Gastroesophageal sphincter (tissue), 4 donors: ENCODE measurements around the gene UBE2R2. TPM values are rescaled to one million over a fixed set of nuclear protein-coding genes. Genes with fewer than 3 reads are reported as not detected.
A peak's percentile ranks its signal among the peaks of the same experiment; 100 is the strongest.

Experiments
- ATAC-seq: fragments of 150-250 bp; one replicate; pipeline ENCODE4 v1.9.1; 2016; ENCODE audit warnings: mild to moderate bottlenecking, moderate library complexity
- H3K27ac ChIP-seq, 4 donors: fragments of 200-600 bp; sonication (generic) in 3 of 4; 1 replicate in 3 of 4; 2 replicates in 1 of 4; pipeline ENCODE4 v1.5.1; 2016 to 2019
- H3K27me3 ChIP-seq: fragments of 200-600 bp; sonication (generic); one replicate; pipeline ENCODE4 v1.5.1; 2019
- H3K36me3 ChIP-seq, 2 donors: fragments of 200-600 bp; sonication (generic); one replicate each; pipeline ENCODE4 v1.5.1; 2019; ENCODE audit warnings: control low read depth in 1 of 2
- H3K4me1 ChIP-seq, 3 donors: fragments of 200-600 bp; sonication (generic); 1 replicate in 2 of 3; 2 replicates in 1 of 3; pipeline ENCODE4 v1.5.1; 2016 to 2019; ENCODE audit warnings: control low read depth in 2 of 3
- H3K4me3 ChIP-seq, 2 donors: fragments of 200-600 bp; sonication (generic); one replicate each; pipeline ENCODE4 v1.5.1; 2019; ENCODE audit warnings: mild to moderate bottlenecking in 1 of 2, moderate library complexity in 1 of 2
- H3K9me3 ChIP-seq, 3 donors: fragments of 200-600 bp; sonication (generic); one replicate each; pipeline ENCODE4 v1.5.1; 2017 to 2019; ENCODE audit warnings: control low read depth in 2 of 3
- EP300 ChIP-seq: sonication (generic); formaldehyde crosslinking; IDR thresholded peaks from one replicate; pipeline ENCODE4 v1.6.1; 2017; ENCODE audit warnings: antibody characterized with exemption, mild to moderate bottlenecking
- POLR2A ChIP-seq, 2 donors: fragments of 450-650 bp; IDR thresholded peaks; one replicate each; pipeline ENCODE4 v1.6.1; 2017; ENCODE audit warnings: antibody characterized with exemption in 2 of 2, mild to moderate bottlenecking in 2 of 2, moderate library complexity in 1 of 2
- POLR2AphosphoS5 ChIP-seq: sonication (generic); formaldehyde crosslinking; IDR thresholded peaks from one replicate; pipeline ENCODE4 v1.6.1; 2017; ENCODE audit warnings: antibody characterized with exemption
- WGBS, 2 donors: methylation state at CpG; one replicate each; pipeline ENCODE4 v1.1.5; 2018; ENCODE audit warnings: low coverage in 1 of 2; 5-methylcytosine and 5-hydroxymethylcytosine counted together
- total RNA-seq, 4 donors: library from RNA; depleted of rRNA; stranded (reverse); fragments of >200 nt; gene quantifications; one replicate each; pipeline ENCODE4 v1.1.0, GENCODE V29; 2016
- TF ChIP-seq, protein P1 (sequence below), 4 experiments: fragments of 200-600 bp in 2 of 4; fragments of 450-650 bp in 2 of 4; sonication (generic) in 1 of 4; IDR thresholded peaks; one replicate each; pipeline ENCODE4 v1.5.1; 2017 to 2019; ENCODE audit warnings: antibody characterized with exemption in 4 of 4, mild to moderate bottlenecking in 2 of 4, moderate library complexity in 2 of 4

UBE2R2 gene
- total RNA-seq, 4 donors from 2014 or later = 26.5 to 43.9 (median 33.0) TPM

DNA sequence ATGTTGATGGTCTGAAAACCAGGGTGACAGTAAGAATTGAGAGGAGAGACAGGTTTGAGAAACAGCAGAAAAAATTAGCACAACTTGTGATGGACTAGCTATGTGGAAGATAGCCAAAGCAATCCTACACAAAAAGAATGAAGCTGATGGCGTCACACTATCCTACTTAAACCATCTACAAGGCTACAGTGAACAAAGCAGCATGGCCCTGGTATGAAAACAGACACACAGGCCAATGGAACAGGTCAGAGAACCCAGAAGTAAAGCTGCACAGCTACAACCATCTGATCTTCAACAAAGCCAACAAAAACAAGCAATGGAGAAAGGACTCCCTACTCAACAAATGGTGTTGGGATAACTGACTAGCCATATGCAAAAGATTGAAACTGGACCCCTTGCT is 7.5 kb upstream of the UBE2R2 start:
- ATAC-seq = no peak
- Histone ChIP-seq H3K27ac (no peak overlapping the region), H3K9me3 (no peaks in the 10 kb centered on the region), H3K4me1 (peaks cover 6 to 15% (median 7%) of the 10 kb centered on the region in 3 donors), H3K27me3 (no peaks in the 10 kb centered on the region), H3K4me3 (no peak overlapping the region), H3K36me3 (no peaks in the 10 kb centered on the region)
- WGBS, 2 donors = 100% methylated on average over 1 of the region's 1 CpG; no CpG with 5 or more reads in 1 of the 2 donors
- TF ChIP-seq POLR2AphosphoS5 (no peak), POLR2A (IDR thresholded peaks at IDR 0.05) (no peak), EP300 (no peak)
- TF ChIP-seq, protein P1, sequence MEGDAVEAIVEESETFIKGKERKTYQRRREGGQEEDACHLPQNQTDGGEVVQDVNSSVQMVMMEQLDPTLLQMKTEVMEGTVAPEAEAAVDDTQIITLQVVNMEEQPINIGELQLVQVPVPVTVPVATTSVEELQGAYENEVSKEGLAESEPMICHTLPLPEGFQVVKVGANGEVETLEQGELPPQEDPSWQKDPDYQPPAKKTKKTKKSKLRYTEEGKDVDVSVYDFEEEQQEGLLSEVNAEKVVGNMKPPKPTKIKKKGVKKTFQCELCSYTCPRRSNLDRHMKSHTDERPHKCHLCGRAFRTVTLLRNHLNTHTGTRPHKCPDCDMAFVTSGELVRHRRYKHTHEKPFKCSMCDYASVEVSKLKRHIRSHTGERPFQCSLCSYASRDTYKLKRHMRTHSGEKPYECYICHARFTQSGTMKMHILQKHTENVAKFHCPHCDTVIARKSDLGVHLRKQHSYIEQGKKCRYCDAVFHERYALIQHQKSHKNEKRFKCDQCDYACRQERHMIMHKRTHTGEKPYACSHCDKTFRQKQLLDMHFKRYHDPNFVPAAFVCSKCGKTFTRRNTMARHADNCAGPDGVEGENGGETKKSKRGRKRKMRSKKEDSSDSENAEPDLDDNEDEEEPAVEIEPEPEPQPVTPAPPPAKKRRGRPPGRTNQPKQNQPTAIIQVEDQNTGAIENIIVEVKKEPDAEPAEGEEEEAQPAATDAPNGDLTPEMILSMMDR (IDR thresholded peaks at IDR 0.05) = no peak

DNA sequence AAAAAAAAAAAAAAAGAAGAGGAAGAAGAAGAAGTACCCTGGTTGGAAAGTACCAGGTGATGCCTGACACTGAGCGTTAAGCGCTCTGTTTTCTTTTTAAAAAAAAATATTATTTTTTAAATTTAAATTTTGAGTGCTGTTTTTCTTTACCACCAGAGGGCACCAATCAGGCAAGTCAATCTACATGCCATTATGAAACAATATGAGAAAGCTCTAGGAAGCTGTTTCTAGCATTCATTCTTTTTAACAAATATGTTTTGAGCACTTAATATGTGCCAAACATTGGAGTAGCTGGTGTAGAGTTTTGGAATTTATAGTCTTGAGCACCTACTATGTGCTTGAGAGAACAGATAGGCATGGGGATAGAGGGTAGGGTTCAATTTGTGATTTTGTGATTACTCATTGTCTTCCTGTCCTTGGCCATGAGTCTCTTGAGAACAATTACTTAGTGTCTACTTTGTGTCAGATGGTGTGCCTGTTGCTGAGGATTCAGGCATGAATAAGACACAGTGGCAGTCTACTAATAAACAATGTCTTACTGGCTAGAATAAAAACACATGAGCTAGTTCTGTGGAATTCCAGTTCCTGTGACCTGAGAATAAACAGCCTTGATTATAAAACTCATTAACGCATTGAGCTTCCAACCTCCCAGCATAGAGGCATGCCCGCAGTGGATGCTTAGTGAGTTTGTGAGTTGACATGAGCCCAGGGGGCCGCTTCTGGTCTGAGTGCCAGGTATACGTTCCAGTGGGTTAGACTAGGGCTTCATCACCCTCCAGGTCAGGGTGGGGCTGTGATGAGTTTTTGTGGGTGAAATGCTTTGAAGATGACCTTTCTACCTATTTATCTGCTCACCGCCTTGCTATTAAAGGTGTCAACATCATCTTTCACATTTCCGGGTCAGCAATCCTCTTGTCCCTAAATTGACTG is 3.0 kb upstream of the UBE2R2 start:
- Histone ChIP-seq H3K4me1 (peaks cover 7 to 39% (median 17%) of the 10 kb centered on the region in 3 donors), H3K27ac (peak overlapping the region; percentile 66 to 99 (median 98))
- ATAC-seq = no peak

DNA sequence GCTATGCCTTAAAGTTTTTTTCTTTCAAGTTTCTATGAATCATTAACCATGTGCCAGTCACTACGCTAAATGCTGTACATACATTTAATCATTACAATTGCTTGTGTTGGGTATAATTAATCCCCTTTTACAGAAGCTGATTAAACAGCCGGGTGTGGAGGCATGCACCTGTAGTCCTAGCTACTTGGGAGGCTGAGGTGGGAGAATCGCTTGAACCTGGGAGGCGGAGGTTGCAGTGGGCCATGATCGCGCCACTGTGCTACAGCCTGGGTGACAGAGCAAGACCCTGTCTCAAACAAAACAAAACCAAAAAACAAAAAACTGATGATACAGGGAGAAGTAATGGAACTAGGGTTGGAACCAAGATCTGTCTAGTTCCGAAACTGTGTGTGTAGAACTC is 1.2 kb upstream of the UBE2R2 start:
- Histone ChIP-seq H3K4me1 (peaks cover 10 to 57% (median 31%) of the 10 kb centered on the region in 3 donors), H3K9me3 (no peaks in the 10 kb centered on the region)

More for the DNA sequence above, 3.0 kb upstream of the UBE2R2 start:
- no peak for TF ChIP-seq POLR2A (IDR thresholded peaks at IDR 0.05)
- peak; percentile 75 for TF ChIP-seq POLR2AphosphoS5
- no peak for TF ChIP-seq EP300
- TF ChIP-seq, protein P1 (IDR thresholded peaks at IDR 0.05) = peak; percentile 73 to 84 (median 74)
- Histone ChIP-seq H3K9me3 (no peaks in the 10 kb centered on the region), H3K4me3 (no peak overlapping the region), H3K36me3 (no peaks in the 10 kb centered on the region), H3K27me3 (no peaks in the 10 kb centered on the region)
- WGBS, 2 donors = 47 to 57% methylated on average over 8 of the region's 8 CpGs

DNA sequence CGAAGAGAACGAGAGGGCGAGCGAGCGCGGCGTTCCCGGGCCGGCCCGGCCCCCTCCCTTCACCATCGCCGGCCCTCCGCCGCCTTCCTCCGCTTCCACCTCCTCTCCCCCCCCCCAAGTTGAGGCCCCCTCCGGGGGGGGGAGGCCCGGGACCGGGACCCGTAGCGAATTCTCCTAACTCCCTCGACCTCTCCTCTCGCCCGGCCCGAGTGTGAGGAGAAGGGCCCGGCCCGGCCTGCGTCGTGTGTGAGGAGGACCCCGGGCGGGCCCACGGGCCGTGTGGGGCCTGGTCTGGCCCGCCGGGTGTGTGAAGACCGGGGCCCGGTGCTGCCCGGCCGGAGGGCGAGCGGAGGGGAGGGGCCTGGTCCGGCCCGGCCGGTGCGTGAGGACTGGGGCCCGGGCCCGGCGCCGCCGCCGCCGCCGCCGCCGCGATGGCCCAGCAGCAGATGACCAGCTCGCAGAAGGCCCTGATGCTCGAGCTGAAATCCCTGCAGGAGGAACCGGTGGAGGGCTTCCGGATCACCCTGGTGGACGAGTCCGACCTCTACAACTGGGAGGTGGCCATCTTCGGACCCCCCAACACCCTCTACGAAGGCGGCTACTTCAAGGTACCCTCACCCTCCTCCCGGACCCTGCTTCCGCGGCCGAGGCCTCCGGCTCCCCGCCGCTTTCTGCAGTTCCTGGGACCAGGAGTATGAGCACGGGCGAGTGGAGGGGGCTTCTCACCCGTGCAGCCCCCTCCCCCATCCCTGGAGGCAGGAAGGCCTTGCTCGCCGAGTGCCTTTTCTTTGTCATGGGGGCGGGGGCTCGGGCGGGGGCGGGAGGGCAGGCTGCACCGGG is 587 bp downstream of the UBE2R2 start:
- Histone ChIP-seq H3K4me3 (peak overlapping the region; percentile 80 to 97), H3K27me3 (no peaks in the 10 kb centered on the region), H3K4me1 (peaks cover 10 to 74% (median 34%) of the 10 kb centered on the region in 3 donors), H3K27ac (peak overlapping the region; percentile 95 to 99 (median 98)), H3K9me3 (no peaks in the 10 kb centered on the region), H3K36me3 (no peaks in the 10 kb centered on the region)
- peak; percentile 39 for ATAC-seq
- TF ChIP-seq POLR2A (IDR thresholded peaks at IDR 0.05) (peak; percentile 18 to 36), POLR2AphosphoS5 (no peak), EP300 (no peak)
- TF ChIP-seq, protein P1 (IDR thresholded peaks at IDR 0.05) = peak in 3 of 4 experiments; percentile 26 to 48 (median 27)
- WGBS, 2 donors = 0% methylated on average over 11 of the region's 81 CpGs; no CpG with 5 or more reads in 1 of the 2 donors

More for the DNA sequence above, 1.2 kb upstream of the UBE2R2 start:
- peak overlapping the region; percentile 95 to 99 (median 98) for H3K27ac ChIP-seq
- TF ChIP-seq POLR2AphosphoS5 (no peak), EP300 (no peak)
- no peak overlapping the region for H3K4me3 ChIP-seq
- H3K27me3 ChIP-seq = no peaks in the 10 kb centered on the region
- no peaks in the 10 kb centered on the region for H3K36me3 ChIP-seq
- ATAC-seq = no peak
- 71 to 73% methylated on average over 2 to 4 of the region's 7 CpGs for WGBS, 2 donors
